ENCODE measurements around the gene ZNF541.
"Not testable (repeated sequence)": the region's sequence is repeated elsewhere in the genome, so short reads cannot be mapped to it uniquely, and the experiment has no call there.

ZNF541 gene

DNA sequence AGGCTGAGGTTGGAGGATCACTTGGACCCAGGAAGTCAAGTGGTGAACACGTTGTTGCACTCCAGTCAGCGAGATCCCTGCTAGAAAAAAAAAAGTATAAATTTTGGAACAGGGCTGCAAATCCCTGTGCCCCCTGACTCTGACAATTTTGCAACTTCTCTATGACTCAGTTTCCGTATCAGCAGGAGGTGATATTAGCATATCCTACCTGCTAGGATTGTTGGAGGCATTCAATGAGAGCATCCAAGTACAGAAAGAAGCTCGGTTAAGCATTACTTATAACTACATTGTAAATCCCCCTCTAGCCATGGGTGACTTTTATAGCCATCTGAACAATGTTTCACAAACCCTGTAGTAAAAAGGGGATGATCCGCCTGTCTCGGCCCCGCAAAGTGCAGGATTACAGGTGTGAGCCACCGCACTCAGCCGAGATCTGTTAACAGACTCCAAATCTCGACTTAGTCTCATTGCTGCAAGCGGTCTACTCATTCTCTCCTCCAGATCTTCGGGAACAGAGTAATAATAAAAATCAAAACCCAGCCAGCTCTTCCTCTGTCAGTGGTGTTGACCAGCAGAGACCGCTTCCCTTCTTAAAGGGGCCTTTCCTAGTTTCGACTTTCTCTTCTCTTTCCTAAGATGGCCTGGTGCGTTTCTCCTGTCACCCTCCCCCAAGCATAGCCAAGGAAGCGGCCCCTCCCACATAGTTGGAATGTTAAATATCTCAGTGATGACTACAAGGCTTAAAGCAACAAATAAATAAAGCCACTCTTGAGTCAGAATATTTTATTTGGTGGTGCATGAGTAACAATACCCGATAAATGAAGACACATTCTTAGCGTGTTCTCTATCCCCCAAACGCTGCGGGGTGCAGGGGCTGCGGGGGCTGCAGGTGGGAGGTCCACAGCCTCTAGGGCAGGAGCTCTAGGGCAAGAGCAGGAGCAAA, 25.7 kb upstream of the ZNF541 start:
- DNase-seq: no peak

GRCh38 chr19:47595944-47596343, 23.0 kb upstream of the ZNF541 start:
- no peak for DNase-seq

DNA sequence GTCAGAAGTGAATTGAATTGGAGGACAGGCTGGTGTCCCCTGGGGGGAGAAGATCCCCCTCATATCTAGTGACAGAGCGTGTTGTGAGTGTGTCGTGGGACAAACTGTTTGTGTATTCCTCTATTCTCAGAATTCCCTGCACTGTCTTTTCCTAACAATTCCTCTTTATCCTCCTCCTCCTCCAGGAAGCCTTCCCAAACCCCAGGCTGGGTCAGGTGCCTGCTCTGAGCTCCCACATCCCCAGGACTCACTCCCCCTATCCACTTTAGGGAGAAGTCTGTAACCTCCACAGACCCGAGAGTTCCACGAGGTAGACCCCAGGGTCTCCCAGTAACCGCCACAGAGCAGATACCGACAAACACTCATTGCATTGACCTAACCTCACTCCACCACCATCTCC, 20.9 kb upstream of the ZNF541 start:
- no peak for DNase-seq

- no peak for DNase-seq
These were observed 16.9 kb upstream of the ZNF541 start for GRCh38 chr19:47589824-47590223.

DNA sequence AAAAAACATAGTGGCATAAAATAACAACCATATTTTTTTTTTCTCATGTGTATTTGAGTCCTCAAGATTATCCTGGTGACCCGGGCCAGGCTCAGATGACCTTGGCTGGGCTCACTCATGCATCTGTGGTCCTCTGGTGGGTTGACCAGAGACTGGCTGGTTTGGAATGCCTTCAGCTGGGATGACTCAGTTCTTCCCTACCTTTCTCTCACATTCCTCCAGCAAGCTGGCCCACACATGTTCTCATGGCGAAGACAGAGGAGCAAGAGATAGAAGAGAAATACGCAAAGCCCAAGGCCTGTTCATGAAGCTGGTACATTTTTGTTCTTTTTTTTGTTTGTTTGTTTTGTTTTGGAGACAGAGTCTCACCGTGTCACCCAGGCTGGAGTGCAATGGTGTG, 14.3 kb upstream of the ZNF541 start:
- DNase-seq: no peak

GRCh38 chr19:47583161-47583560, 10.2 kb upstream of the ZNF541 start:
- not testable (repeated sequence) for DNase-seq

DNA sequence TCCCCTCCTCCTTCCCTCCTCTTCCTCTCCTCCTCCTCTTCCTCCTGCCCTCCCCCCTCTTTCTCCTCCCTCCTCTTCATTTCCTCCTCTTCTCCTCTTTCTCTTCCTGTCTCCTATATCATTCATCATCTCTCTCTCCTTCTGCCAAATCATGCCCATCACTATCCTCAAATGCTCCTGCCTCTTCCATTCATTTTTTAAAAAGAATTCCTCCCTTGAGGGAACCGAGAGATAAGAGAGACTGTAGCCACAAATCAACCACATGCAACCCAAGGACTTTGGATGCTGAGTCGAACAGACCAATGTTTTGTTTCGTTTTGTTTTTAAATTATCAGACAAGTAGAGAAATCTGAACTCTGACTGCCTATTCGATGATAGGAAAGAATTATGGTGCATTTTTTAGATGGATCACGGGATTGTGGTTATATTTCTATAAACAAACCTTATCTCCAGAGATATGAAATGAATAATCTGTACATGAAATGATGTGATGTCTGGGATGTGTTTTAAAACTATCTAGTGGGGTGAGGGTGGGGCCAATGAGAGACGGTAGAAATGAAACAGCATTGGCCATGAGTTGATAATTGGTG, 9.5 kb upstream of the ZNF541 start:
- DNase-seq: no peak

- DNase-seq: no peak
These were observed 8.8 kb upstream of the ZNF541 start for GRCh38 chr19:47581605-47582319.

DNA sequence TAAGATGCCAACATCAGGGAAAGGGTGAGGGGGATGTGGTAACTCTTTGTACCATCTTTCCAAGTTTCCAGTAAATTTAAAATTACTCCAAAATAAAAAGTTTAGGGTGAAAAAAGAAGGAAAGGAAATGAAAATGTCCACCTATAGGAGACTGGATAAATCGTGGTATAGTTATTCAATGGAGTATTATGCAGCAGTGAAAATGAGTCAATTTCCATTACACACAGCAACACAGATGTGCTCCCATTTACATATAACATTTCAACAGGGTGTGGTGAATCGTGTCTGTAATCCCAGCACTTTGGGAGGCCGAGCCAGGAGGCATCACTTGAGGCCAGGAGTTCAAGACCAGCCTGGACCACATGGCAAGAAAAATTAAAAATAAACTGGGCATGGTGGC, 7.4 kb upstream of the ZNF541 start:
- no peak for DNase-seq

GRCh38 chr19:47572635-47573034, 313 bp downstream of the ZNF541 start:
- no peak for DNase-seq

DNA sequence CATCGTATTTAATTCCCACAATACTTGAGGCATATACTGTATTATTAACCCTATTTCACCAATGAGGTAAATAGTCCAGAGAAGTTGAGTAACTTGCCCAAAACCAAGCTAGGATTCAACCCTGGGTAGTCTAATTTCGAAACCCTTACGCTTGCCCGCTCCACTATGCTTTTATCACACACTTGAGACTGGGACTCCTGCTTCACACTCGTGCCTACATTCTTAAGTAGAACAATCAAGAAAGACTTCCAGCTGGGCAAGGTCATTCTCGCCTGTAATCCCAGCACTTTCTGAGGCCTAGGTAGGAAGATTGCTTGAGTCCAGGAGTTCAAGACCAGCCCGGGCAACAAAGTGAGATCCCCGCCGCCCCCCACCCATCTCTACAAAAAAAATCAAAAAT, 3.6 kb downstream of the ZNF541 start:
- DNase-seq: no peak

DNA sequence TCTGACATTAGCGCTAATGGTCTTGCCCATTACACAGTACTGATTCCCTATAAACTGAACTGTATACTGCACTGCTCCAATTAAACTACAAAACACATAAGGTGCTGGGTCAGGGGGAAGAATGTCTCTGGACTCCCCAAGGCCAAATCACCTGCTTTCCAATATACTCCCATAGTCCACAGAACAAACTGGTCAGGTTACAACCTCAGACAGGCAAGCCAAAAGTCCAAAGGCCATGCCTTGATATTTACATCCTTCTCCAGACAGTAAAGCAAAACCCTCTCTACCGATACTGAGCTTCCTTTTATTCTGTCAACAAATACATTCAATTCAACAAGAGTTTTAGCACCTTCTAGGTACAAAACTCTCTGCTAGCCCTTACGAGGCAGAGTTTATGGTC, 8.9 kb downstream of the ZNF541 start:
- no peak for DNase-seq

DNA sequence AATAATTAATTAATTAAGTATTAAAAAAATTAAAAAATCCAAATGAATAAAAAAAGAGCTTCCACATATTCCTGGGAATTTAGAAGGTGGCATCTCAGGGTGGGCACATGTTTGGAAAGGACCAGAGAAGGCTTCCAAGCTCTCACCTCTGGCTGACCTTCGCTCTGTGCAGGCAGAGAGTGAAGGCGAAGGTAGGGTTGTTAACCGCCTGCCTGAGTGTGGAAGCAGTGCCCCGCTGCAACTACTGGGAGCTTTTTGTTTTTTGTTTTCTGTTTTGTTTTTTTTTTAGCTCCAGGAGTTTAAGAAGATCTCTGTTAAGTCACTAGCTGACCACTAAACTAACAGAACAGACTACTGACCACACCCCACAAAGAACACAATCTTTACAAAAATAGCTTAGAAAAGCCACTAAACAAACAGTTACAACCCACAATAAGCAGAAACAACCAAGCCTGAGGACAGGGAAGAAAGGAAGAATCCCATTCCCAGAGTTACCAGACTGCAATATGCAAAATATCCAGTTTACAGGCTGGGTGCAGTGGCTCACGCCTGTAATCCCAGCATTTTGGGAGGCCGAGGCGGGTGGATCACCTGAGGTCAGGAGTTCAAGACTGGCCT, 11.4 kb downstream of the ZNF541 start:
- no peak for DNase-seq

- no peak for DNase-seq
These were observed 11.9 kb downstream of the ZNF541 start for GRCh38 chr19:47560999-47561398.

- no peak for DNase-seq
These were observed 22.8 kb downstream of the ZNF541 start for GRCh38 chr19:47550129-47550528.

- no peak for DNase-seq
These were observed 23.6 kb downstream of the ZNF541 start for GRCh38 chr19:47549261-47549862.

DNA sequence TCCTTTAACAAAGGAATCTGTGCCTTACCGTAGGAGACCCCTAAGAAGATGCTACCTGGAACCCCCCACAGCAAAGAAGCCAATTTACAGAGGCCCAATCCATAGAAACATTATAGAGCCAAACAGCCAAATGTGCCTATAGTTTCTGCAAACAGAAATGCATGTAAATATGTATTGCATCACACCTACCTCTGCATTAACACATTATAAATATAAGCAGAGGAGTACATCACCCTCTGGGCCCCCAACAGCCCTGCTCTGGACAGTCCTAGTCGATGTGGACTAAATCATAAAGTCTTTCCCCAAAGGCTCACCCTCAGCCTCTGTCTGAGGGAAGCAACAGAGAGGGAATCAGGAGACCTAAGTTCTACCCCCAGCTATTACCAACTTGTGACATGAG, 25.7 kb downstream of the ZNF541 start:
- no peak for DNase-seq

DNA sequence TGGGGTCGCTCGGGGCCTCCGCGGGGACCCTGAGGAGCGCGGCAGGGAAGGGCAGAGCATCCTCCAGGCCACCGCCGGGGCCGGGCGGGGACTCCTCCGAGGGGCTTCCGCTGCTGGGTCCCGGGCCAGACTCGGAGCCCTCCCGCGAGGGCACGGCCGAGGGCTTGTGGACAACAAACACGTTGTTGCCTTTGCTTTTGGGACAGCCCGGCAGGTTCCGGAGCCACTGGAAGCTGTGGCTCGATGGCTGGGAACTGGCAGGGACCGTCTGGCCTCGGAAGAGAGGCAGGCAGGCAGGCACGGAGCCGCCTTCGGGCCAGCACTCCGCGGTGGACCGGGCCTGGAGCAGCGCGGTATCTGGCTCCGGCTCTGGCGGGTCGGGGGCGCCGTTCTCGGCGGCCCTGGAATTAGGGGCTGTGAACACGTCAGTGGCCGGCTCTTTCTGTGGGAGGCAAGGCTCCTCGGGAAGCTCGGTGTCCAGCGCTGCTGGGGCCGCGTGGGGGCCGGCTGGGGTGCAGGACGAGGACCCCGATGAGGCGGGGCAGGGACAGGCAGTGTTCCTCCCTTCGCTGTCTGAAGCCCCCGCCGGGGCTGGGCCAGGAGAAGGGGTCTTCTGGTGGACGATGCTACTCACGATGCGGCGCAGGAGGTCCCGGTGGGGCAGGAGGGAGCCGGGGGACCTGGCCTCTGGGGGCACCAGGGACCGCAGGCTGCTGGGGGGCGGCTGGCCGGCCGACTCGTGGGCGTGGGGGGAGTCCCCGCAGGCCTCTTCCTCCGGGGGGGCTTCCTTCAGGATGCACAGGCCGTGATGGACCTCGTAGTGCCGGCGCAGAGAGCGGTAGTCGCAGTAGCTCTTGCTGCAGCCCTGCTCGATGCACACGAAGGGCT, 27.6 kb downstream of the ZNF541 start:
- no peak for DNase-seq

GRCh38 chr19:47544476-47544875, 28.5 kb downstream of the ZNF541 start:
- no peak for DNase-seq

GRCh38 chr19:47544075-47544474, 28.9 kb downstream of the ZNF541 start:
- DNase-seq: no peak

- no peak for DNase-seq
These were observed 30.9 kb downstream of the ZNF541 start for GRCh38 chr19:47542030-47542475.

GRCh38 chr19:47541518-47541917, 31.4 kb downstream of the ZNF541 start:
- DNase-seq: no peak
